A172 (cell line): ENCODE measurements around the gene GLB1L2. TPM values are rescaled to one million over a fixed set of nuclear protein-coding genes. Genes with fewer than 3 reads are reported as not detected.

Experiments
- total RNA-seq: library from RNA; depleted of rRNA; stranded (reverse); fragments of >200 nt; shearing (Covaris generic); gene quantifications from 2 replicates; pipeline ENCODE4 v1.2.3, GENCODE V29; 2014; rRNA removed

The GLB1L2 gene
- total RNA-seq, 1 experiment from 2014 or later = 4.7 TPM

Other genes with a start within 250 kb of the GLB1L2 start
- 16.8 and 20.1 TPM in 2 replicates for gene NCAPD3, start 108.0 kb upstream of the GLB1L2 start, total RNA-seq
- 25.1 and 25.4 TPM in 2 replicates for gene VPS26B, start 107.3 kb upstream of the GLB1L2 start, total RNA-seq
- 46.6 and 49.3 TPM in 2 replicates for gene THYN1, start 78.6 kb upstream of the GLB1L2 start, total RNA-seq
- gene ACAD8, start 78.4 kb upstream of the GLB1L2 start, total RNA-seq = 7.5 and 8.0 TPM in 2 replicates
- not detected in 2 replicates for gene GLB1L3, start 55.6 kb upstream of the GLB1L2 start, total RNA-seq
- gene B3GAT1, start 80.3 kb downstream of the GLB1L2 start, total RNA-seq = 4.8 and 4.9 TPM in 2 replicates